Endothelial cell of umbilical vein (primary cell): ENCODE results near the gene BNIP2. TPM values are rescaled to one million over a fixed set of nuclear protein-coding genes. Genes with fewer than 3 reads are reported as not detected.

Experiments used
- BruUV-seq: library from RNA; stranded (reverse); fragments of 400-500 nt; replicated peaks from 2 replicates; lab custom pipeline; 2021; lab: Mats Ljungman, UMichigan
- CTCF ChIA-PET: fragments of 300-600, 350-600 bp; sonication (Branson Sonifier 250); formaldehyde crosslinking; loops from one replicate; lab custom pipeline; 2021; ENCODE audit warnings: antibody characterized with exemption, inconsistent platforms; lab: Charles Lee
- POLR2A ChIA-PET: fragments of 300-600, 350-600 bp; sonication (Branson Sonifier 250); formaldehyde crosslinking; loops from one replicate; lab custom pipeline; 2021; ENCODE audit warnings: antibody characterized with exemption, inconsistent platforms; lab: Charles Lee
- DNase-seq: peaks from one replicate; pipeline ENCODE4 v3.0.0-alpha.2; 2011; ENCODE audit warnings: low read depth, low spot score
- FAIRE-seq: peaks from 2 replicates; lab custom pipeline; 2011; peaks lifted over from hg19 to GRCh38; lab: Jason Lieb, UNC
- H2AFZ ChIP-seq: 2 replicates; pipeline ENCODE4 v1.6.0; 2012; ENCODE audit warnings: low read depth, low read length, control low read depth, inconsistent platforms
- H3K27ac ChIP-seq: 2 replicates; pipeline ENCODE4 v1.5.1; 2011; ENCODE audit warnings: low read depth, mild to moderate bottlenecking, control low read depth, low read length, moderate library complexity; ENCODE audit not compliant: insufficient read depth
- H3K27me3 ChIP-seq, 2 experiments: 2 replicates each; pipeline versions ENCODE4 v1.6.0 to v1.6.1; 2011; ENCODE audit warnings: low read length in 2 of 2, mixed read lengths in 1 of 2; ENCODE audit not compliant: control insufficient read depth in 2 of 2, insufficient read depth in 2 of 2
- H3K36me3 ChIP-seq, 2 experiments: 2 replicates in 1 of 2; 3 replicates in 1 of 2; pipeline ENCODE4 v1.5.1; 2011; ENCODE audit warnings: low read length in 2 of 2, mild to moderate bottlenecking in 1 of 2, moderate library complexity in 1 of 2; ENCODE audit not compliant: control insufficient read depth in 2 of 2, insufficient read depth in 2 of 2; ENCODE audit errors: extremely low read depth in 1 of 2
- H3K4me1 ChIP-seq: 3 replicates; pipeline ENCODE4 v1.5.1; 2011; ENCODE audit warnings: mild to moderate bottlenecking, low read length; ENCODE audit not compliant: control insufficient read depth, insufficient read depth; ENCODE audit errors: extremely low read depth
- H3K4me2 ChIP-seq: 2 replicates; pipeline ENCODE4 v1.6.1; 2011; ENCODE audit warnings: low read length, control low read depth, mixed read lengths; ENCODE audit not compliant: insufficient read depth
- H3K4me3 ChIP-seq, 3 experiments: fragments of 200-600 bp in 1 of 3; sonication (generic), shearing (Covaris generic) in 1 of 3; replicated peaks in 1 of 3; 2 replicates each; pipeline ENCODE4 v1.5.1; 2011 to 2016; ENCODE audit warnings: control low read depth in 3 of 3, low read length in 3 of 3, mild to moderate bottlenecking in 2 of 3, inconsistent platforms in 1 of 3, low read depth in 1 of 3, moderate library complexity in 1 of 3; ENCODE audit not compliant: insufficient read depth in 1 of 3
- H3K79me2 ChIP-seq: 2 replicates; pipeline ENCODE4 v1.6.0; 2012; ENCODE audit warnings: low read length, inconsistent platforms; ENCODE audit not compliant: control insufficient read depth, insufficient read depth
- H3K9ac ChIP-seq: replicated peaks from 2 replicates; pipeline ENCODE3; 2011; ENCODE audit warnings: low read length, control low read depth; ENCODE audit not compliant: insufficient read depth; ENCODE audit errors: extremely low read depth
- H3K9me1 ChIP-seq: replicated peaks from 3 replicates; pipeline ENCODE4 v1.6.0; 2011; ENCODE audit warnings: mild to moderate bottlenecking, low read length; ENCODE audit not compliant: control insufficient read depth, insufficient read depth; ENCODE audit errors: extremely low read depth
- H3K9me3 ChIP-seq: replicated peaks from 2 replicates; pipeline ENCODE4 v1.5.1; 2012; ENCODE audit warnings: low read length, inconsistent platforms; ENCODE audit not compliant: control insufficient read depth, insufficient read depth
- H4K20me1 ChIP-seq: replicated peaks from 2 replicates; pipeline ENCODE3; 2011; ENCODE audit warnings: mild to moderate bottlenecking, low read length; ENCODE audit not compliant: control insufficient read depth, insufficient read depth; ENCODE audit errors: extremely low read depth
- EZH2 ChIP-seq: IDR thresholded peaks from 2 replicates; pipeline ENCODE4 v1.6.1; 2012; ENCODE audit warnings: borderline replicate concordance, low read depth, mild to moderate bottlenecking, moderate library complexity, low read length, inconsistent platforms; ENCODE audit not compliant: severe bottlenecking
- FOS ChIP-seq: IDR thresholded peaks from 2 replicates; pipeline ENCODE4 v1.6.1; 2011; ENCODE audit warnings: mild to moderate bottlenecking, low read length, moderate library complexity, borderline replicate concordance; ENCODE audit not compliant: insufficient read depth
- JUN ChIP-seq: IDR thresholded peaks from 2 replicates; pipeline ENCODE4 v1.6.1; 2011; ENCODE audit warnings: borderline replicate concordance, low read depth; ENCODE audit not compliant: insufficient read length, insufficient read depth
- MYC ChIP-seq: IDR thresholded peaks from one replicate; pipeline ENCODE4 v1.6.1; 2011; ENCODE audit warnings: mild to moderate bottlenecking, low read depth, low read length
- dilution Hi-C: fragments of 300-500 bp; cut with MboI; formaldehyde crosslinking; loops from one replicate; pipeline ENCODE4 v1.15.0; 2019; ENCODE audit warnings: low sequenced_read_pairs; ENCODE audit not compliant: extremely low pct_ligation_motif_present
- intact Hi-C: fragments of 100-400 bp; cut with micrococcal nuclease; formaldehyde crosslinking; loops from one replicate; pipeline ENCODE4 v1.10.0; 2022
- polyA plus RNA-seq, 4 experiments: library from polyadenylated mRNA; depleted of rRNA in 3 of 4; stranded (reverse) in 3 of 4; unstranded in 1 of 4; fragments of >200 nt; gene quantifications; 2 replicates each; pipeline versions ENCODE4 v1.2.1 to v1.2.3, GENCODE V29; 2011 to 2012; ENCODE audit warnings: missing spikeins in 1 of 4
- total RNA-seq: library from RNA; stranded (reverse); gene quantifications from 2 replicates; pipeline ENCODE4 v1.2.3, GENCODE V29; 2021
- TF ChIP-seq, protein P1 (sequence below): IDR thresholded peaks from 2 replicates; pipeline ENCODE4 v1.6.1; 2011; ENCODE audit not compliant: insufficient read depth, insufficient read length

The BNIP2 gene
- total and polyA plus RNA-seq, 2 donors (not counting 3 experiments of a cell fraction or from before 2014, with no cell fraction given): 39.1 to 90.1 TPM

DNA sequence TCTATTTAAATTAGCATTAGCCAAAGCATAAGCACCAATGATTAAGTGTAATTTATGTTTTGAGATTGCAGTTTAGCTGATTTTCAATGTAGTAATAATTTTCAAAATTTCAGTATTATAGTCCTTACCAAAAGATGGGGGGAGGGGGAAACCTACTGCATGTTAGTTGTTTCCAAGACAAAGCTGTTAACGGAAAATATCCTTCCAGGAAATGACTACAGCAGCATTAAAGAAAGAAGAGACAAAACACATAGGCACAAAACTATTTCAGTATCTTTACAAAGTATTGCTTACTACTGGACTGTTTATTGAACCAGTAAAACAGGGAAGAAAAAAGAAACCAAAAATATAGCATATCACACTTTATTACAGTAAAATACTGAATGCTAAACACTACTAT, 10.5 kb downstream of the BNIP2 start:
- CTCF ChIA-PET: interaction anchor here (0.5 to 1.6 kb wide), 2 partner anchors 9 to 13 kb away, joined by 3 to 4 read pairs; no protein-coding TSS in a partner anchor
- Histone ChIP-seq H3K79me2 (peaks cover 49% of the 10 kb centered on the region), H4K20me1 (no peaks in the 10 kb centered on the region), H2AFZ (no peak overlapping the region), H3K4me1 (peaks cover 24% of the 10 kb centered on the region), H3K27ac (peak overlapping the region; percentile 91), H3K9ac (peak overlapping the region; percentile 82), H3K36me3 (peaks cover 15 to 37% of the 10 kb centered on the region in 2 experiments), H3K9me3 (no peaks in the 10 kb centered on the region), H3K4me3 (peak overlapping the region in 1 of 3 experiments; percentile 37), H3K27me3 (no peaks in the 10 kb centered on the region), H3K4me2 (peak overlapping the region; percentile 96), H3K9me1 (no peaks in the 10 kb centered on the region)
- TF ChIP-seq JUN (peak; percentile 65), FOS (peak; percentile 42)
- TF ChIP-seq, protein P1, sequence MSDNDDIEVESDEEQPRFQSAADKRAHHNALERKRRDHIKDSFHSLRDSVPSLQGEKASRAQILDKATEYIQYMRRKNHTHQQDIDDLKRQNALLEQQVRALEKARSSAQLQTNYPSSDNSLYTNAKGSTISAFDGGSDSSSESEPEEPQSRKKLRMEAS: no peak
- BruUV-seq: no TSS peak
- DNase-seq (peak; percentile 81), FAIRE-seq (peak; percentile 38)
- dilution Hi-C loops (no loop called here), intact Hi-C loops (loop anchor here (1.0 kb wide), 1 partner anchor 11 kb away; the partner anchor contains the start of gene BNIP2)
- POLR2A ChIA-PET: no interaction called here

- BruUV-seq: no TSS peak
Measured at GRCh38 chr15:59678172-59678571, 10.9 kb downstream of the BNIP2 start.

More at GRCh38 chr15:59678172-59678571, 10.9 kb downstream of the BNIP2 start:
- Histone ChIP-seq H3K9me3 (no peaks in the 10 kb centered on the region), H3K79me2 (peaks cover 44% of the 10 kb centered on the region), H3K9me1 (no peaks in the 10 kb centered on the region), H3K27ac (peak overlapping the region; percentile 91), H3K27me3 (no peaks in the 10 kb centered on the region), H3K4me1 (peaks cover 23% of the 10 kb centered on the region), H3K4me2 (peak overlapping the region; percentile 96), H2AFZ (no peak overlapping the region), H3K9ac (peak overlapping the region; percentile 82), H3K36me3 (peaks cover 18 to 37% of the 10 kb centered on the region in 2 experiments), H3K4me3 (peak overlapping the region in 1 of 3 experiments; percentile 37), H4K20me1 (no peaks in the 10 kb centered on the region)
- ChIA-PET CTCF (interaction anchor here (1.6 kb wide), 1 partner anchor 13 kb away, joined by 4 read pairs; no protein-coding TSS in a partner anchor), POLR2A (no interaction called here)
- DNase-seq (no peak), FAIRE-seq (no peak)
- dilution Hi-C loops (no loop called here), intact Hi-C loops (loop anchor here (1.0 kb wide), 1 partner anchor 11 kb away; the partner anchor contains the start of gene BNIP2)
- TF ChIP-seq JUN (no peak), EZH2 (no peak), MYC (no peak)
